Neuron (in vitro differentiated cells): ENCODE measurements around the gene ZNF205.
A peak's percentile ranks its signal among the peaks of the same experiment; 100 is the strongest.
"Not testable (repeated sequence)": the region's sequence is repeated elsewhere in the genome, so short reads cannot be mapped to it uniquely, and the experiment has no call there.

Experiments
- H2AFZ ChIP-seq: one replicate; pipeline ENCODE4 v1.6.1; 2013; ENCODE audit warnings: low read depth, mild to moderate bottlenecking, inconsistent platforms, low read length, moderate library complexity
- H3K27me3 ChIP-seq: one replicate; pipeline ENCODE4 v1.6.1; 2013; ENCODE audit warnings: low read length; ENCODE audit not compliant: insufficient read depth
- H3K36me3 ChIP-seq: one replicate; pipeline ENCODE4 v1.6.1; 2013; ENCODE audit warnings: low read length; ENCODE audit not compliant: insufficient read depth
- H3K4me1 ChIP-seq: one replicate; pipeline ENCODE4 v1.6.1; 2013; ENCODE audit warnings: low read length; ENCODE audit not compliant: insufficient read depth
- H3K4me3 ChIP-seq: 2 replicates; pipeline ENCODE4 v1.5.1; 2013; ENCODE audit warnings: mild to moderate bottlenecking, low read length, moderate library complexity
- H3K9me3 ChIP-seq: one replicate; pipeline ENCODE4 v1.6.1; 2013; ENCODE audit warnings: low read length

The ZNF205 gene

GRCh38 chr16:3112058-3112880 lies at the start of gene ZNF205:
Gene ZNF205, plus strand, starts transcription at chr16:3112586. Its CDS starts 845 bp downstream, at chr16:3113431.
- H3K4me1 ChIP-seq: peaks cover 28% of the 10 kb centered on the region
- H3K9me3 ChIP-seq: no peaks in the 10 kb centered on the region
- peaks cover 13% of the 10 kb centered on the region for H3K36me3 ChIP-seq
- H3K27me3 ChIP-seq: no peaks in the 10 kb centered on the region
- H3K4me3 ChIP-seq: peak within 1 kb of the TSS; percentile 88
- peak within 1 kb of the TSS; percentile 77 for H2AFZ ChIP-seq

GRCh38 chr16:3063625-3064386 lies 48.6 kb upstream of the ZNF205 start:
- H3K36me3 ChIP-seq: no peaks in the 10 kb centered on the region
- no peak overlapping the region for H2AFZ ChIP-seq

DNA sequence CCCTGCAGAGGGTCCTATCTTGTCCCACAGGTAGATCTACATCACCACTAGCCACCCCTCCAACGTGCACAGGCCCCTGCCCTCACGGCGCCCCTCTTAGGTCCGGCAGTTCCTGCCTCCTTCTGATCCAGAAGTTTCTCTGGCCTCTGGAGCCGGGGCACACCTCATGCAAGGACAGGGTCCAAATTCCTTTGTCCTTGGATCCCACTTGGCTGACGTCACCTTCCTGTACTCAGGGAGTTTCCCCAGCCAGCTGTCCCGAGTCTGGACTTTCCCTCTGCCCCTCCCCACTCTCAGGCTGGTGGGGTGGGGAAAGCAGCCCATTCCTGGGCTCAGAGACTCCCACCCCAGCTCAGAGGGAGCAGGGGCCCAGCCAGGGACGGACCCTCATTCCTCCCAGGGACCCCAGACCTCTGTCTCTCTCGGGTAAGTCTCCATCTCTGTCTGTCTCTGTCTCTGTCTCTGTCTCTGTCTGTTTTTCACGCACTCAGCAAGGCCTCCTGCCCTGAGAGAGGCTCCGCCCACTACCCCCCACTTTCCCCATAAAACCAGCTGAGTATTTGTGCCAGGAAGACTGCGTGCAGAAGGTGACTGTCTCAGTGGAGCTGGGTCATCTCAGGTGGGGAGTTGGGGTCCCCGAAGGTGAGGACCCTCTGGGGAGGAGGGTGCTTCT lies 47.2 kb upstream of the ZNF205 start, which contains the start of gene IL32:
Gene IL32, plus strand, starts transcription at position 572 of the 673 bp plus-strand sequence. CDS start 172 bp downstream, outside the sequence.
- Histone ChIP-seq H3K36me3 (no peaks in the 10 kb centered on the region), H3K4me1 (no peaks in the 10 kb centered on the region), H3K9me3 (peaks cover 3% of the 10 kb centered on the region), H3K4me3 (no peak within 1 kb of the TSS), H2AFZ (no peak within 1 kb of the TSS), H3K27me3 (peaks cover 4% of the 10 kb centered on the region)

More at GRCh38 chr16:3063625-3064386, 48.6 kb upstream of the ZNF205 start:
- H3K4me3 ChIP-seq: no peak overlapping the region
- peaks cover 4% of the 10 kb centered on the region for H3K27me3 ChIP-seq
- peaks cover 3% of the 10 kb centered on the region for H3K9me3 ChIP-seq
- peaks cover 7% of the 10 kb centered on the region for H3K4me1 ChIP-seq

DNA sequence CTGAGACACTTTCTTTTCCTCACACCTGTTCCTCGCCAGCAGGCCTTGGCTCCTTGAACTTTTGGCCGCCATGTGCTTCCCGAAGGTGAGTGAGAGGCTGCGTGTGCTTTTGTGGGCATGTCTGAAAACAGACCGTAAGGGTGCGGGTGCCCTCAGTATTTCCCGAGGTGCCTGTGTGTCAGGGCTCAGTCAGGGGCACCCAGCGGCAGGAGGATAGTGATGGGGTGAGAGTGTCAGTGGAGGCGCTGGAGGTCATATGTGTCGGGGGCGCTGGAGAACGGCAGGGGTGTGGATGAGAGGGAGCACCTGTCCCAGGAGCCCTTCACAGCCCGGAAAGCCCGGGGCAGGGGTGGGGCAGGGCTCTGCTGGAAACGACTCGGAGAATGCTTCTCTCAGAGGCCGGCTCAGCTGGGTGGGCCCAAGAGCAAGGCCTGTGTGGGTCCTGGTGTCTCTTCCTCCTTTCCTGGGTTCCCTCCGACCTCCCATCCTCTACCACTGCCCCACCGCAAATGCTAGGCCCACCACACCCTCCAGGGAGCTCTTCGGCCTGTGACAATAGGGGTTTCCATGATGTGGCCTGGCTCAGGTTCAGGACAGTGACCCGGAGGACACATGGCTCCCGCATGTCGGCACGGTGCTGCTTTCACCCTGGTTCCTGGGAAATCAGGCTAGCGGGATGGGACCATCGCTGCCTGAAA lies 46.5 kb upstream of the ZNF205 start:
- H3K27me3 ChIP-seq: peaks cover 6% of the 10 kb centered on the region
- no peaks in the 10 kb centered on the region for H3K36me3 ChIP-seq
- no peaks in the 10 kb centered on the region for H3K4me1 ChIP-seq
- H3K4me3 ChIP-seq: no peak overlapping the region
- peaks cover 3% of the 10 kb centered on the region for H3K9me3 ChIP-seq
- no peak overlapping the region for H2AFZ ChIP-seq

DNA sequence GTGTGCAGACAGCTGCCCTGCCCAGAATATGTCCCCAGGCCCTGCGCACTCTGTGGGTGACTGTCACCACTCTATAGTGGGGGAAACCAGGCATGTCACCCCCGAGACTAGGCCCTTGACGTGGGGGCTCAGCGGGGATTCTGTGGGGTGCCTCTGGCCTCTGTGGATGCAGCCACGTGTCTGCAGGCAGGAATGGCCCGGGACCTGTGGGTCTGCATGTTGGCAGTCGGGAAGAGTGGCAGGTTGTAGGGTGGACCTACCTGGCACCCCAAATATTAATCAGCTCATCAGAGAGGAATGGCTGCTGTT lies 46.0 kb upstream of the ZNF205 start:
- H3K4me3 ChIP-seq: no peak overlapping the region
- H3K27me3 ChIP-seq: peaks cover 6% of the 10 kb centered on the region
- no peaks in the 10 kb centered on the region for H3K36me3 ChIP-seq
- H3K9me3 ChIP-seq: peaks cover 3% of the 10 kb centered on the region
- no peak overlapping the region for H2AFZ ChIP-seq
- H3K4me1 ChIP-seq: no peaks in the 10 kb centered on the region

GRCh38 chr16:3068487-3068886 lies 43.9 kb upstream of the ZNF205 start:
- Histone ChIP-seq H3K36me3 (no peaks in the 10 kb centered on the region), H3K4me3 (no peak overlapping the region), H3K4me1 (no peaks in the 10 kb centered on the region), H2AFZ (no peak overlapping the region), H3K27me3 (peaks cover 6% of the 10 kb centered on the region), H3K9me3 (peaks cover 3% of the 10 kb centered on the region)

- not testable (repeated sequence) for H3K36me3 ChIP-seq, H3K4me1 ChIP-seq, H3K4me3 ChIP-seq, H2AFZ ChIP-seq, H3K9me3 ChIP-seq, H3K27me3 ChIP-seq
These were observed 43.2 kb upstream of the ZNF205 start for GRCh38 chr16:3069146-3069545.

- H3K4me1 ChIP-seq: no peaks in the 10 kb centered on the region
- no peak overlapping the region for H2AFZ ChIP-seq
- H3K9me3 ChIP-seq: no peaks in the 10 kb centered on the region
- peaks cover 7% of the 10 kb centered on the region for H3K27me3 ChIP-seq
- H3K36me3 ChIP-seq: no peaks in the 10 kb centered on the region
- no peak overlapping the region for H3K4me3 ChIP-seq
These were observed 41.7 kb upstream of the ZNF205 start for GRCh38 chr16:3070608-3071111.

- Histone ChIP-seq H3K4me1 (no peaks in the 10 kb centered on the region), H3K36me3 (no peaks in the 10 kb centered on the region), H3K4me3 (no peak overlapping the region), H2AFZ (no peak overlapping the region), H3K9me3 (no peaks in the 10 kb centered on the region), H3K27me3 (peaks cover 12% of the 10 kb centered on the region)
These were observed 40.7 kb upstream of the ZNF205 start for GRCh38 chr16:3071655-3072054.

GRCh38 chr16:3072148-3072547 lies 40.2 kb upstream of the ZNF205 start:
- not testable (repeated sequence) for H3K4me3 ChIP-seq, H3K4me1 ChIP-seq, H3K9me3 ChIP-seq, H3K36me3 ChIP-seq, H2AFZ ChIP-seq
- H3K27me3 ChIP-seq: peaks cover 13% of the 10 kb centered on the region

DNA sequence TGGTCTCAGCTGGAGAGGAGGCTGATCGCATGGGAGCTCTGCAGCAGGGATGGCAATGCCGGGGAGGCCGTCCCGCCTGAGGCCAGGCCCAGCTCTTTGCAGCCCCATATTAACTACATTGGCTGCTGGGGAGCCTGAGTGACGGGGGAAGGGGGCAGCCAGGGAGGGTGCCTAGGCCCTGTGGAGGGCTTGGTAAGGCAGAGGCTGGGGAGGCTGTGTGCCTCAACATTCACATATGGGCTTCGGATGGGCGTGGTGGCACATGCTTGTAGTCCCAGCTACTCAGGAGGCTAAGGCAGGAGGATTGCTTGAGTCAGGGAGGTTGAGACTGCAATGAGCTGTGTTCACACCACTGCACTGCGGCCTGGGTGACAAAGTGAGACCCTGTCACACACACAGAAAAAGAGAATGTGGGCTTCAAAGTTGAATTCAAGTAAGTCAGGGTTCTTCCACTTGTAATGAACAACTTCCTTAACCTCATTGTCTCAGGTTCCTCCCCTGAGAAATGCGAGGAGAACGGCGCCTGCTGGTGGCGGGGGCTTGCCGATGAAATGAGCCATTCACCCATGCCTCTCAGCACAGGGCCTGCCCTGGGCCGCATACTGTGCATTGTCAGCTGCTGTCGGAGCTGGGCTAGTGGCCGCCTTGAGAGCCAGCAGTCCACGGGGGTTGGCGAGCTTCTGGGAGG lies 39.7 kb upstream of the ZNF205 start:
- H2AFZ ChIP-seq, H3K36me3 ChIP-seq, H3K4me1 ChIP-seq, H3K9me3 ChIP-seq, H3K4me3 ChIP-seq: not testable (repeated sequence)
- peaks cover 15% of the 10 kb centered on the region for H3K27me3 ChIP-seq

GRCh38 chr16:3073448-3073847 lies 38.9 kb upstream of the ZNF205 start:
- Histone ChIP-seq H3K27me3 (peaks cover 15% of the 10 kb centered on the region), H2AFZ (no peak overlapping the region), H3K36me3 (no peaks in the 10 kb centered on the region), H3K4me3 (no peak overlapping the region), H3K9me3 (no peaks in the 10 kb centered on the region), H3K4me1 (no peaks in the 10 kb centered on the region)
